Heart left ventricle (tissue), 16 donors: Measurements from ENCODE around the gene PTGDS. TPM values are rescaled to one million over a fixed set of nuclear protein-coding genes. Genes with fewer than 3 reads are reported as not detected.

Experiments
- ATAC-seq, 4 donors: fragments of 200-7000 bp; cut with Tn5 transposase; one replicate each; pipeline ENCODE4 v1.9.1; 2020 to 2022; ENCODE audit warnings: moderate library complexity in 4 of 4, mild to moderate bottlenecking in 3 of 4, moderate number of reproducible peaks in 1 of 4
- DNase-seq, 5 donors: peaks; one replicate each; pipeline ENCODE4 v3.0.0-alpha.2; 2020
- H3K27ac ChIP-seq, 12 donors: fragments of 200-600 bp; sonication (generic) in 4 of 12; one replicate each; pipeline versions ENCODE4 v1.5.0 to v1.8.0; 2016 to 2022; ENCODE audit warnings: mild to moderate bottlenecking in 2 of 12
- H3K27me3 ChIP-seq, 9 donors: fragments of 200-600 bp; sonication (generic) in 2 of 9; one replicate each; pipeline versions ENCODE4 v1.5.1 to v1.8.0; 2016 to 2022; ENCODE audit warnings: mild to moderate bottlenecking in 3 of 9
- H3K36me3 ChIP-seq, 9 donors: fragments of 200-600 bp; sonication (generic) in 2 of 9; one replicate each; pipeline versions ENCODE4 v1.5.0 to v1.8.0; 2018 to 2022; ENCODE audit warnings: mild to moderate bottlenecking in 2 of 9
- H3K4me1 ChIP-seq, 12 donors: fragments of 200-600 bp; sonication (generic) in 4 of 12; one replicate each; pipeline versions ENCODE4 v1.5.0 to v1.8.0; 2016 to 2022; ENCODE audit warnings: mild to moderate bottlenecking in 3 of 12
- H3K4me3 ChIP-seq, 12 donors: fragments of 200-600 bp; sonication (generic) in 4 of 12; one replicate each; pipeline versions ENCODE4 v1.5.0 to v1.8.0; 2017 to 2022; ENCODE audit warnings: mild to moderate bottlenecking in 9 of 12, moderate library complexity in 4 of 12
- H3K9me3 ChIP-seq, 12 donors: fragments of 200-600 bp; sonication (generic) in 4 of 12; one replicate each; pipeline versions ENCODE4 v1.5.0 to v1.8.0; 2016 to 2022; ENCODE audit warnings: mild to moderate bottlenecking in 1 of 12
- CTCF ChIP-seq, 12 donors: fragments of 200-600 bp; sonication (generic) in 4 of 12; IDR thresholded peaks; one replicate each; pipeline versions ENCODE4 v1.5.0 to v1.8.0; 2018 to 2022; ENCODE audit warnings: antibody characterized with exemption in 12 of 12, mild to moderate bottlenecking in 5 of 12
- POLR2A ChIP-seq, 2 donors: fragments of 450-650 bp; IDR thresholded peaks; one replicate each; pipeline ENCODE4 v1.6.1; 2017; ENCODE audit warnings: antibody characterized with exemption in 2 of 2, mild to moderate bottlenecking in 2 of 2, moderate library complexity in 2 of 2
- WGBS, 4 donors: extraction: QIAGEN DNeasy Blood & Tissue Kit in 2 of 4; methylation state at CpG; one replicate each; pipeline versions ENCODE4 v1.1.5 to v1.1.7; 2013 to 2018; 5-methylcytosine and 5-hydroxymethylcytosine counted together
- intact Hi-C, 10 donors: fragments of 100-400 bp; cut with DNase I; formaldehyde crosslinking; loops; one replicate each; pipeline versions ENCODE4 v1.11.1 to v1.14.2; 2022
- polyA plus RNA-seq, 2 donors: library from polyadenylated mRNA; stranded (reverse); fragments of 200-250 nt; gene quantifications; one replicate each; pipeline ENCODE4 v1.2.3, GENCODE V29; 2013
- total RNA-seq, 9 donors: library from RNA; depleted of rRNA in 2 of 9; stranded (reverse); fragments of >200 nt in 2 of 9; fragmentation: NEBNext Ultra II Directional in 3 of 9; extraction: Animal tissue kit (Norgen Biotek cat#: 25700) in 3 of 9; gene quantifications; one replicate each; pipeline versions ENCODE4 v1.1.0 to v1.2.4, GENCODE V29; 2016 to 2023
- donor health status: ischemic (EF 13 %, LVEDD 7.1; RV severe dilation, severe dysfunction).
- donor health status: healthy with polysubstance abuse.
- donor health status: DM: no; HTN: yes; CAD: no.
- donor health status: DM: no; HTN: no; CAD: no.
- donor health status: ischemic (EF 25% LVEDD 6.9; RV normal size, moderate dysfunction).
- donor health status: ischemic (EF 25% LVEDD 5.7; RV mildly dilated, moderate dysfunction).
- donor health status: healthy.
- donor health status: DM: yes; HTN: yes; CAD: no.
- donor health status: ischemic (EF 35%, LVEDD 5.7; RV mildly dilated, moderate dysfunction).
- donor health status: nonischemic (EF 11% LVEDD 7.7; RV severe dilation, severe dysfunction).
- donor health status: DM: yes; HTN: yes; CAD: no.
- donor health status: PGD.
- donor health status: ischemic (EF 29% LVEDD 5.4; RV normal size, mild dysfunction).
- donor health status: nonischemic (EF 23%, LVEDD 6.1; RV moderate dilation, normal function).

Gene PTGDS
- total and polyA plus RNA-seq, 11 donors, result 1,152 to 5,295 (median 3,109) TPM

- Histone ChIP-seq H3K9me3 (no peaks in the 10 kb centered on the region), H3K4me1 (peaks cover 4 to 86% (median 45%) of the 10 kb centered on the region in 12 donors), H3K36me3 (no peaks in the 10 kb centered on the region), H3K27me3 (peaks cover 0 to 36% (median 6%) of the 10 kb centered on the region in 9 donors), H3K4me3 (no peak overlapping the region), H3K27ac (peak overlapping the region; percentile 27 to 98 (median 84))
- intact Hi-C loops, result loop anchor here in 2 of 10 donors (5.0 kb wide), 2 partner anchors 34 to 189 kb away; partner anchors contain the start of genes C8G (in 1 of the 2) and TMEM141 (in 1 of the 2)
- peak; percentile 72 to 89 (median 85) for DNase-seq
- TF ChIP-seq CTCF (IDR thresholded peaks at IDR 0.05) (peak in 4 of 12 donors; percentile 9 to 38 (median 32)), POLR2A (IDR thresholded peaks at IDR 0.05) (peak in 1 of 2 donors; percentile 26)
- peak; percentile 10 to 61 (median 22) for ATAC-seq
- 27 to 48% (median 35%) methylated on average over 6 to 17 of the region's 17 CpGs for WGBS, 4 donors
These were observed 4.4 kb downstream of the PTGDS start for GRCh38 chr9:136981588-136982231.

DNA sequence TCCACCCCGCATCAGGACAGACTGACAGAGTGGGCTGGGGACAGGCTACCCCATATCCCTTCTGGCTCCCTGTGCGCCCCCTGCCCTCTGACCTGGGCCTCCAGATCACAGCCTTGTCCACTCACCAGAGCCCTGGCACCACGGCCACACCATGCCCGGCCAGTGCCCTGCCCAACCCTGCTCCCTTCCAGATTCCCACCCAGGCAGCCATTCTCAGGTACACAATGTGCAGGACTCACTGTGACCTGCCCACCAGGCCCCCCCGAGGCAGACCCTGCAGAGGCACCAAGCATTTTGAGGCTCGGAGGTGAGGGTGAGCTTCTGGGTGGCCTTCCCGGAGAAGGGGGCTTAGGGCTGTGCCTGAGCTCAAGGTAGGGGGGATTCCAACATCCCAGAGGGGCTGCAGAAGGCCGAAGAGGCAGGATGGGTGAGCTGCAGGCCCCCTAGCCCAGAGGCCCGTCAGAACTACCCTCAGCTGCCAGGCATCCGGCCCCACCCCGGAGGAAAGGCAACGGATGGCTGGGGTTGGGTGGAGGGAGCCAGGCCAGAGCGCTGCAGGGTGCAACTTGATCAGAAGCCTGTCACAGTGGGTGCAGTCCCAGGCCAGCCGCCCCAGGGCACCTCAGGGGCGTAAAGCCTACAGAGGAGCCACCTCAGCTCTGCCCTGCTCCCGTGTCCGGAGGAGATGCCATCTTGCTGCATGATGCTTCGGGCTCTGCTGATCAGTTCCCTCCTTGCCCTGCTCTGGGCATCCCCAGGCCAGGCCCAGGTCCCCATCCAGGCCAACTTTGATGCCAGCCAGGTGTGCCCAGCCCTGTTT lies 5.1 kb downstream of the PTGDS start, which contains the start of gene LCNL1:
Gene LCNL1, plus strand, starts transcription at position 762 of the 820 bp plus-strand sequence. CDS start 594 bp downstream, outside the sequence.
- Histone ChIP-seq H3K4me1 (peaks cover 0 to 79% (median 38%) of the 10 kb centered on the region in 12 donors), H3K27me3 (peaks cover 0 to 37% (median 6%) of the 10 kb centered on the region in 9 donors), H3K27ac (peak within 1 kb of the TSS; percentile 27 to 98 (median 84)), H3K36me3 (no peaks in the 10 kb centered on the region), H3K4me3 (no peak within 1 kb of the TSS), H3K9me3 (no peaks in the 10 kb centered on the region)
- ATAC-seq (peak in 2 of 4 donors; percentile 1 to 34), DNase-seq (peak in 2 of 5 donors; percentile 60 to 62)
- no peak for TF ChIP-seq CTCF (IDR thresholded peaks at IDR 0.05)
- TF ChIP-seq POLR2A (IDR thresholded peaks at IDR 0.05), result peak in 1 of 2 donors; percentile 25
- intact Hi-C loops, result loop anchor here in 2 of 10 donors (5.0 kb wide), 2 partner anchors 35 to 190 kb away; partner anchors contain the start of genes C8G (in 1 of the 2) and TMEM141 (in 1 of the 2)
- 52 to 69% (median 65%) methylated on average over 14 to 18 of the region's 18 CpGs for WGBS, 4 donors

DNA sequence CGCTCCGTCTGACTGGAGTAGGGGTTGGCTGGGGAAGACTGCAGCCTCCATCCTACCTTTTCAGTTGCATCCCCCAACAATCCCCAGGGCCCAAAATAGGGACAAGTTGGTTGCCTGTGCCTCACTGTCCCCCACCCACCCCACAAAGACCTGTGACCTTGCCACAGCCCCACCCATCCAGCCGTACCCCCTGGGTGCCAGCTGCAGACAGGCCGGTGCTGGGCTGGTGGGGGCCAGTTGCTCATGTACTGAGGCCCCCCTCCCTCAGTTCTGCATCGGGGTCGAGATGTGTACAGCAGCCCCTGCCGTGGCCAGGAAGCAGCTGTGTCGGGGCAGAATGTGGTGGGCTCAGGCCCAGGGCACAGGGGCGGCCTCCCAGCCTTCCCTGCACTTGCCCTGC lies 5.9 kb downstream of the PTGDS start:
- Histone ChIP-seq H3K4me3 (no peak overlapping the region), H3K4me1 (peaks cover 0 to 72% (median 34%) of the 10 kb centered on the region in 12 donors), H3K27ac (peak overlapping the region in 7 of 12 donors; percentile 14 to 98 (median 86)), H3K36me3 (no peaks in the 10 kb centered on the region), H3K9me3 (no peaks in the 10 kb centered on the region), H3K27me3 (peaks cover 0 to 30% (median 6%) of the 10 kb centered on the region in 9 donors)
- peak in 1 of 5 donors; percentile 27 for DNase-seq
- TF ChIP-seq POLR2A (IDR thresholded peaks at IDR 0.05) (no peak), CTCF (IDR thresholded peaks at IDR 0.05) (no peak)
- ATAC-seq, result no peak
- 68 to 81% (median 75%) methylated on average over 7 to 9 of the region's 9 CpGs for WGBS, 4 donors
- intact Hi-C loops, result loop anchor here in 2 of 10 donors (5.0 kb wide), 2 partner anchors 36 to 191 kb away; partner anchors contain the start of genes C8G (in 1 of the 2) and TMEM141 (in 1 of the 2)
